ENCODE data around the gene SLC30A3. TPM values are rescaled to one million over a fixed set of nuclear protein-coding genes. Genes with fewer than 3 reads are reported as not detected.
A peak's percentile ranks its signal among the peaks of the same experiment; 100 is the strongest.

SLC30A3 gene
- total RNA-seq, 1 donor from 2014 or later: 0.08 TPM

GRCh38 chr2:27218614-27219013, 44.2 kb downstream of the SLC30A3 start:
- DNase-seq (ENCODE audit: low read depth): no peak
- Histone ChIP-seq H3K36me3 (ENCODE audit: control insufficient read depth, insufficient read depth, low read length) (peaks cover 3% of the 10 kb centered on the region), H3K27me3 (ENCODE audit: control insufficient read depth, insufficient read depth, low read length) (no peaks in the 10 kb centered on the region), H3K4me3 (ENCODE audit: low read depth, low read length) (no peak overlapping the region)
- no peak for TF ChIP-seq CTCF (IDR thresholded peaks at IDR 0.05; ENCODE audit: insufficient read depth, low read length, poor library complexity, severe bottlenecking)

GRCh38 chr2:27217173-27218121, 45.4 kb downstream of the SLC30A3 start, which contains the start of gene CAD:
Gene CAD, plus strand, starts transcription at chr2:27217369. Its CDS starts 183 bp downstream, at chr2:27217552.
- Histone ChIP-seq H3K36me3 (ENCODE audit: control insufficient read depth, insufficient read depth, low read length) (peaks cover 3% of the 10 kb centered on the region), H3K4me3 (ENCODE audit: low read depth, low read length) (peak within 1 kb of the TSS; percentile 75), H3K27me3 (ENCODE audit: control insufficient read depth, insufficient read depth, low read length) (no peaks in the 10 kb centered on the region)
- no peak for TF ChIP-seq CTCF (IDR thresholded peaks at IDR 0.05; ENCODE audit: insufficient read depth, low read length, poor library complexity, severe bottlenecking)
- DNase-seq (ENCODE audit: low read depth): peak; percentile 44

- Histone ChIP-seq H3K27me3 (ENCODE audit: control insufficient read depth, insufficient read depth, low read length) (no peaks in the 10 kb centered on the region), H3K36me3 (ENCODE audit: control insufficient read depth, insufficient read depth, low read length) (peaks cover 1% of the 10 kb centered on the region), H3K4me3 (ENCODE audit: low read depth, low read length) (peak overlapping the region; percentile 75)
- TF ChIP-seq CTCF (IDR thresholded peaks at IDR 0.05; ENCODE audit: insufficient read depth, low read length, poor library complexity, severe bottlenecking): no peak
- DNase-seq (ENCODE audit: low read depth): no peak
These were observed 46.3 kb downstream of the SLC30A3 start for GRCh38 chr2:27216416-27217137.

- TF ChIP-seq CTCF (IDR thresholded peaks at IDR 0.05; ENCODE audit: insufficient read depth, low read length, poor library complexity, severe bottlenecking): no peak
- H3K4me3 ChIP-seq (ENCODE audit: low read depth, low read length): no peak overlapping the region
- H3K36me3 ChIP-seq (ENCODE audit: control insufficient read depth, insufficient read depth, low read length): peaks cover 1% of the 10 kb centered on the region
- no peaks in the 10 kb centered on the region for H3K27me3 ChIP-seq (ENCODE audit: control insufficient read depth, insufficient read depth, low read length)
- no peak for DNase-seq (ENCODE audit: low read depth)
These were observed 47.9 kb downstream of the SLC30A3 start for GRCh38 chr2:27214941-27215340.

GRCh38 chr2:27212626-27213471, 50.0 kb downstream of the SLC30A3 start:
- Histone ChIP-seq H3K36me3 (ENCODE audit: control insufficient read depth, insufficient read depth, low read length) (no peaks in the 10 kb centered on the region), H3K27me3 (ENCODE audit: control insufficient read depth, insufficient read depth, low read length) (no peaks in the 10 kb centered on the region), H3K4me3 (ENCODE audit: low read depth, low read length) (peak overlapping the region; percentile 73)
- no peak for DNase-seq (ENCODE audit: low read depth)
- no peak for TF ChIP-seq CTCF (IDR thresholded peaks at IDR 0.05; ENCODE audit: insufficient read depth, low read length, poor library complexity, severe bottlenecking)

All from kidney epithelial cell (primary cell).